ENCODE measurements around the gene CPAMD8.

CPAMD8 gene

DNA sequence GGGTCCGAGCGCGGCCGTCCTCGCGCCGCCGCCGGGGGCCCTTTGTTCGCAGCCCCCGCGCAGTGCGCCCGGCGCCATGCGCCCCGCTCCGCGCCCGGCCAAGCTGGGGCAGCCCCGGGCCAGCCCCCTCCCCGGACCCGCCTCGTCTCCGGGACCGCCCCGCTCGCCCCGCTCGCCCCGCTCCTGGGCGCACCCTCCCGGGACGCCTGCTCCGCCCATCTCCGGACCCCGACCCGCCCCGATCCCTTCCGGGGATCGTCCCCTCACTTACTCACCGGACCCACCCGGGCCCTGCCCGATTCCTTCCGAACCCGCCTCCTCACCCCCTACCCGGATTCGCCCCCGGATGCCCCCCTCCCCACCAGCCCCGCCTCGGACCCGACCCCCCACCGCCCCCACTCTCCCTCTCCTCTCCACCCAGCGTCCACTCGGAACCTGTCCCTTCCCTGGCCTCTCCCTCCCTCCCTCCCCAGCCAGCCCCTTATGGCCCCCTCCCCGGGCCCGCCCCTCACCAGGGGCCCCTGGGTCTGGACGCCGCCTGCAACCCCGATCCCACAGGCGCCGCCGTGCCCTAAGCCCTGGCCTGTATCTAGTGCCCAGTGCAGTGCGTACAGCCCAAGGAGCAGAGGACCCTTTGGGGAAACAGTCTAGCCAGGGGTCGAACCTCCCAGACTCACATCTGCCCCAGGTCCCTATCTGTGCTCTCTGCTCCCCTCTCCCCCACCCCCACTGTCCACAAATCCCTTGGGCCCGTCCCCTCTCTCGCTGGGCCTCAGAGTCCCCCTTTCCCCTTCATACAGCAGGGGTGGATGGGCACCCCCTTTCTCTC is at the start of gene CPAMD8:
TSS of gene CPAMD8 (minus strand) at position 105 of the 829 bp plus-strand sequence. CDS start 168 bp downstream, outside the sequence.
- no peak for DNase-seq

DNA sequence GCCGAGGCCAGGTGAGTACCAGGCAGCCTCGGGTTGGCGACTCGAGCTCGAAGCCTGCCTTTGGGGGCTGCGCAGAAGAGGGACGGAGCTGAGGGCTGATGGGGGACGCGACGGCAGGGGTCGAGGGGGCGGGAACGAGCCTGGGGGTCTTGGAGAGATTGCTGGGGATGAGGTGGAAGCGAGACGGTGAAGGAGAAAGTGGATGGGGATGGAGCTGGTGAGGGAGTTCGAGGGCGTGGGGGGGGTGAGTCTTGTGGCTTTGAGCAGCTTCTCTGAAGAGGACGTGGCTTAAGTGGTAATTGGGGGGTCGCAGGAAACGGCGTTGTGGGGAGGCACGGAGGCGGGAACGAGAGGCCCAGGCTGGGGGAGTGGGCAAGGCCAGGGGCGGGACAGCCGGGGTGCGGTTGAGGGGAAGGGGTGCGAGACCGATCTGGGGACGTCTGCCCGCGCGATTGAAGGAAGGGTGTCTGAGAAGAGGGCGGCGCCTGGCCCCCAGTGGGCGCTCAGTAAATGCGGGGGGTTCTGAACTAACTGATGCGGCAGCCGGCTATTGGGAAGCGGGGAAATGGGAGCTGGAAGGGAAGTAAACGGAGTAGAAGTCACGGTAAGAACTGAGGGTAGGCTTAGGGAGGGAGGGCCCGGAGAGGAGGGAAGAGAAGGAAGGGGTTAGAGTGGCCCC is 49.4 kb upstream of the CPAMD8 start:
- peak; percentile 13 for DNase-seq

DNA sequence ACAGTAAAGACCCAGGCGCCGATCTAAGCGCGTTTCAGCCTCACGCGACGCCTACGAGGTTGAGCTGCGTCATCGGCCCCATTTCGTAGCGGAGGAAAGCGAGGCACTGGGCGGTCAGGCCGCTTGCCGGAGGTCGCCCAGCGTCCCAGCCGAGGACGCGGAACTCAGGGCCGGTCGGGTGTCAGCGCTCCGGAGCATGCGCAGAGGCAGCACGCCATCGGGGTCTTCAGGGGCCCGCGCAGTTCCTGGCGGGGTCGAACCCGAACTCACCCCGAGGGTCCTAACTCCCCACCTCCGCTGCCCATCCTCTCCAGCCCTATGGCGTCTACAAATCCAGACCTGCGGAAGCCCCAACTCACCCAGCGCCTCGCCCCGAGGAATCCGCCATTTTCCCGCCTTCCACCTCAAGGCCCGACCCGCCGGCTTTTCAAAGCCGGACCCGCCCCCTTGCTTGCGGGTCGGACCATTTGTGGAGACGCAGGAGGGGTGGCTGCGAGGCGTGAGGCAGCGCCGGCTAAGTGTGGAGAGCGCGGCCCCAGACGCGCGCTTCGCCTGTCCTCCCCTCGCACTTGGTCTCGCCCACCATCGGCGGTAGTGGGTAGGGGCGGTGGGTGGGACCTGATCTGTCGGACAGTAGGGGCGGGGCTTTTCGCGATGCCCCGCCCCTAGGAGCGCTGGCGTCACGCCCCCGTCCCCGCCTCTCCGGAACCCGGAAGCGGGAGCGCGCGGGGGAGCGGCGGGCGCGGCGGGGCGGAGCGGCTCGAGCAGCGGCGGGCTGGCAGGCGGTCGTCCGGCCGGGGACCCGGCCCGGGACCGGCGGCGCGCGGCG is 48.6 kb upstream of the CPAMD8 start, which contains the start of the genes HAUS8 and MYO9B:
TSS of gene HAUS8 (minus strand) at position 418 of the 829 bp plus-strand sequence. CDS start at position 388, 30 bp downstream.
TSS of gene MYO9B (plus strand) at position 743 of the 829 bp plus-strand sequence. CDS start 25,941 bp downstream, outside the sequence.
- DNase-seq = peak; percentile 93

DNA sequence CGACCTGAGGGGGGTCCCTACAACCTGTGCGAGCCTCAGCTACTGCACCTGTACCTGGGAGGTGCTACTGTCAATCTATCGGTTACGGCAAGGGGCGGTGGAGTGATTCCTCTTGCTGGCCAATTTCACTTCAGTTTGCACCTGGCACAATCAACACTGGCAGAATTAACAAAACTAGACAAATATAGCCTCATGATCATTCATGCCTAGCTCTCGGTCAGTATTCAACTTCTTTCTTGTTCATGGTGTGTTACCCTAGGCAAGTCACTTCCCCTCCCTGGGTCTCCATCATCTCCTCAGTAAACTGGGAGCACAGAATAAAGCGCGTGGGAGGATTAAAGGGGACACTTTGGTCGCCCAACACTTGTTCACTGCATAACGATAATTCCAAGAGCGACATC is 48.0 kb upstream of the CPAMD8 start:
- DNase-seq = no peak

DNA sequence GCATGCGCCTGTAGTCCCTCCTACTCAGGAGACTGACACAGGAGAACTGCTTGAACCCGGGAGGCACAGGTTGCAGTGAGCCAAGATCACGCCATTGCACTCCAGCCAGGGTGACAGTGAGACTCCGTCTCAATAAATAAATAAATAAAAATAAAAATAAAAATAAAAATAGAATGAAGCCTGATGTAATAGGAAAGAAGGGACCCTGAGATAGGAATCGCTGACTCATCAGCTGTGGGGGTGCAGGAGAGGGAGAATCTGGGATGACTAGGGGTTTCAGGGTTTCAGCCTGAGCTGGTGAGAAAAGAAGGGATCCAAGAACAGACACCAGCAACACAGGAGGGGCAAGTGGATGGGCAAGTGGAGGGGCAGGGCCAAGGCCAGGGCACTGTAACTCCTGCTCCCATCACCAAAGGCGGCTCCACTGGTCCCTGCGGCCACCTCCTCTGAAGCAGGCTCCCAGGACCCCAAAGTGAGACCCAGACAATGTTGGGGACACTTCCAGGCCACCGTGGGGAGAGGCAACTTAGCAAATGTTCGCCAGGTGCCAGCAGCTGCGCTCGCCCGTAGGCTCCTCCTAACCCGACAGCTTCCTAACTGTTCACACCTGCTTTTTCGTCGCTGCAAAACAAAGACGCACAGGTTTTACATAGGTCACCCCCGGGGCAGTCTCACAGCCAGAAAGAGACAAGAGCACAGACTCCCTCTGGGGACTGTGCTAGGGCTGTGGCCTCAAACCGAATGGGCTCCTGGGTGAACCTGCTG is 47.4 kb upstream of the CPAMD8 start:
- DNase-seq = no peak

DNA sequence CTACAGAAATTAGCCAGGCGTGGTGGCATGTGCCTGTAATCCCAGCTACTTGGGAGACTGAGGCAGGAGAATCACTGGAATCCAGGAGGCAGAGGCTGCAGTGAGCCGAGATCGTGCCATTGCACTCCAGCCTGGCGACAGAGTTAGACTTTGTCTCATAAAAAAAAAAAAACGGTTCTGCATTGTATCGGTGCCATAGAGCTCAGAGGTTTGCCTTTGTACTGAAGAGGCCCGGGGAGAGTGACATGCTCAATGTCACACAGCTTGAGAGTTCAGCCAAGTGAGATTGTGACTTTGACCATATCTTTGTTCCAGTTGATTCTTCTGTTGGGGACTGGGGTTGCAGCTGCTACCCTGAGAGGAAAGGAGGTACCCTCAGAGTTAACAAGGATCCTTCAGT is 44.3 kb upstream of the CPAMD8 start:
- no peak for DNase-seq

DNA sequence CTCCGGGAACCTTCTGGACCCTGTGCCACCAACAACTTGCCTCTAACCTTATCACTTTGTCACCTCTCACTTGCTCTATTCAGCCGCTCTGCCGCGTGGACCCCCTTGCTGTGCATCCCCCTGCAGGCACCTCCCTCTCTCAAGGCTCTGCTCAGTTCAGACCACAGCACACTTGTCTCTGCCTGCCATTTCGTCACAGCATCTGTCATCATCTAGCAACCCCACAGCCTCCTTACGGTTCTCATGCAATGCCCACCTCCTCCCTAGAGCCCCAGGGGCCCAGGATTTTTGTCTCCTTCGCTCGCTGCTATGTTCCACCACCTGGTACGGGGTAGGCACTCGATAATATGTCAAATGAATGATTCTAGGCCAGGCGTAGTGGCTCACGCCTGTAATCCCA is 43.8 kb upstream of the CPAMD8 start:
- no peak for DNase-seq

DNA sequence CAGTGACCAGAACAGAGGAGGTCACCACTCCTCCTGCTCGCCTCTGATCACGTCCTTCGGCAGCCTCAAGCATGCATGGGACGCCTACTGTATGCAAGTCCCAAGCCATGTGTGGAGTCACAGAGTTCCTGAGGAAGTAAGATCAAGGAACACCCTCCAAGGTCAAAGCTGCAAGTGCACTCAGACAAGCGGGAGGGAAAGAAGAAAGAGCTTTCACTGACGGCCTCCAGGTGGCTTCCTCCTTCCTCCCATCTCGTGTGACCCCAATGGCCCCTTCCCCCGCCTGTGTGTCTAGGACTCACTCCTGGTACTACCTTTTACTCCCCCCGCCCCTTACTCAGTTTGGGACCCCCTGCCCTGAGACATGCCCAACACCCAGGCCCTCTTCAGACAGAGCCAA is 42.6 kb upstream of the CPAMD8 start:
- no peak for DNase-seq

DNA sequence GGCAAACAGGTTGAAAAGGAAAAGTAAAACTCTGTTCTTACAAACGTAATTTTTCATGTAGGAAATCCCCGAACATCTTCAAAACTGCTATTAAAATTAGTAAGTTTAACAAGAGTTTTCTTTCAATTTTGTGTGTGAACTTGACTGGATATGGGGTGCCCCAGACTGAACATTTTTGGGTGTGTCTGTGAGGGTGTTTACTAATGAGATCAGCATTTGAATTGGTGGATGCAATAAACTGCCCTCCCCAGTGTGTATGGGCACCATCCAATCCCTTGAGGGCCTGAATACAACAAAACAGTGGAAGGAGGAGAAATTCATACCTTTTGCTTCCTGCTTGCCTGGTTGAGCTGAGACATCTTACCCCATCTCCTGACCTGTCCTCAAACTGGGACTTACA is 36.8 kb upstream of the CPAMD8 start:
- no peak for DNase-seq

DNA sequence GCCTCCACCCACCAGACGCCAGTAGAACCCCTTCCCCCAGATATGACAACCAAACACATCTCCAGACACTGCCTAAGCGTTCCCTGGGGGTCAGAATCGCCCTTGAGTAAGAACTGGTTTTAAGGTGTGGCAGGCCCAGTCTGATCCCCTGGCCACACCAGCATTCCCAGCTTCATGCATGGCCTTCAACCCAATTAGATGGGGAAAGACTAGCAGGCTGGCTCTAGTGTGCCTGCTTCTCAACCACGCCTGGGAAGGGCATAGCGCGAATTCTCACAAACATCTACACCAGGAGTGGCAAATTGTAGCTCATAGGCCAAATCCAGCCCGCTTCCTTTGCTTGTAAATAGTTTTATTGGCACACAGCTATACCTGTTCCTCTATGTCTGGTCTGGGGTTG is 35.1 kb upstream of the CPAMD8 start:
- DNase-seq = no peak

DNA sequence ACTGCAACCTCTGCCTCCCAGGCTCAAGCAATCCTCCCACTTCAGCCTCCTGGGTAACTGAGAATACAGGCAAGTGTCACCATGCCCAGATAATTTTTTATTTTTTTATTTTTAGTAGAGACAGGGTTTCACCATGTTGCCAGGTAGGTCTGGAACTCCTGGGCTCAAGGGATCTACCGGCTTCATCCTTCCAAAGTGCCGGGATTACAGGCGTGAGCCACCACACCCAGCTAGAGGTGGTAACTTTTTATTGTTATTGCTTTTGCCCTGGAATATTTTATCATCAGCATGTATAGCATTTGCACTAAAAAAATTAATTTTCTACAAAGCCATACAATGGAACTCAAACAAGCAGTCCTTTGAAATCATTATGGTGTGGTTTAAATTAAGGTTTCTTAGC is 34.6 kb upstream of the CPAMD8 start:
- DNase-seq = no peak

DNA sequence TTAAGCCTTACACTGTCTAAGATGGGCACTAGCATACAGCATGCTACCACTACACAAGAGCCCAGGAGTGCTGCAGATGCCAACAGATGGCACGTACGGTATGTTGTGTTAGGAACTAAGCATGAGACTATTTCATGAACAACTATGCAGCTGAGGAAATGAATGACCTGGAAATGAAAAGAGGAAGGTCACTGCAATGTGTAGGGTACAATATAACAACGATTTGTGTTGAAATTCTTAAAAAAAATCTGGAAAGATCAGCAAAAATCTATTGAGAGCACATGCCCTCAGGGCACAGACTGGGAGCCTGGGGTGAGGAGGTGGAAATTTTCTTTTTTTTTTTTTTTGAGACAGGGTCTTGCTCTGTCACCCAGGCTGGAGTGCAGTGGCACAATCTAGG is 34.2 kb upstream of the CPAMD8 start:
- DNase-seq = no peak

DNA sequence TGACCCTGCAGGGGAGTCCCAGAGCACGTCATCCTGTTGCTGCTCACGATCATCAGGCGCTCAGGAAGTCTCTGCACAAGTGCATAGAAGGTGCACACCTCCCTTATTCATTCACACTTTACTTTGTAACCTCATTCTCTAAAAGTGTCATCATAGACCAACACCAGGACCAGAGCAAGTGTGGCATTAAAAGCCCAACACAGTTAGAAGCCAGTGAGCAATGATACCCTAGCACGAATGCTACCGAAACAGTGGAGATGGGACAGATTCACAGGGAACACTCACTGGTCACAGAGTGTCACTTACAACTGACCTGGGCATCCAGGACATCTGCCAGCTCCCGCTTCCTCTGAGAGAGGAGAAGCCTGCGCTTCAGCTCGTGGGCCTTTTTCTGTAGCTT is 31.6 kb upstream of the CPAMD8 start:
- DNase-seq = no peak

DNA sequence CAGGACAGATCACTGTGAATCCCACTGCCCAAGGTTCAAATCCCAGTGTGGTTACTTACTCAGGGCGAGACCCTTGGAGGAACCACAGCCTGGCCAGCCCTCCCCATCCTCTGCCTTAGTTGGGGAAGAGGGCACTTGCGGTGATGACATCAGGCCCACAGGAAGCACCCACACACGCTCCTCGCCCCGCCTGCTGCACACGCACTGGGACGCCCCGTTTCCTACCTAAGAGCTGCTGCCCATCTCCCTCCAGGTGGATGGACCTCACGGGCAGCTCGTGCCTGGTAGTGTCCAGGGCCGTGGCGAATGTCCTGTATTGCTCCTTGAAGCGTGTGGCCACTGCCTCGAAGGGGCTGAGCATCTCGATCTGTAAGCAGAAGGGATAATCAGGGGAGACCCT is 29.0 kb upstream of the CPAMD8 start:
- DNase-seq = no peak

DNA sequence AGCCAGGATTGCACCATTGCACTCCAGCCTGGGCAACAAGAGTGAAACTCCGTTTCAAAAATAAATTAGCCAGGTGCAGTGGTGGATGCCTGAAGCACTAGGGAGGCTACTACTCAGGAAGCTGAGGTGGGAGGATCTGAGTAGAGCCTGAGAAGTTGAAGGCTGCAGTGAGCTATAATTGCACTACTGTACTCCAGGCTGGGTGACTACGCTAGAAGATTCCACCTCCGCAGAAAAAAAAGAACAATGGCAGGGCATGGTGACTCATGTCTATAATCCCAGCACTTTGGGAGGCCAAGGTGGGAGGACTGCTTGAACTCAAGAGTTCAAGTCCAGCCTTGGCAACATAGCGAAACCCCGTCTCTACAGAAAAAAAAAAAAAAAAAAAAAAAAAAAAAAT is 28.1 kb upstream of the CPAMD8 start:
- DNase-seq = no peak

DNA sequence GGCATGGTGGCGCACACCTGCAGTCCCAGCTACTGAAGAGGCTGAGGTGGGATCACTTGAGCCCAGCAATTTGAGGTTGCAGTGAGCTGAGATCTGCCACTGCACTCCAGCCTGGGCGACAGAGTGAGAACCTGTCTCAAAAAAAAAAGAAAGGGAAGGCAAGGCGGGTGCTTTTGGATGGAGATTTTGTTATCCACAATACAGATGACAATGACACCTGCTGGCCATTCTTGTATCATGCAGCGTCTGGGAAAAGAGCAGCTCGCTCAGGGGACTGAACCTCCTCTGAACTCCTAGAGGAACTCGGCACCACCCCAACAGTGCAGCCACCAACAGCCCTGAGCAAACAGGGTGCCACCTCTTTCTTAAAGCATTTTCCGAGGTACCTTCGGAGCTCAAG is 25.8 kb upstream of the CPAMD8 start:
- no peak for DNase-seq

DNA sequence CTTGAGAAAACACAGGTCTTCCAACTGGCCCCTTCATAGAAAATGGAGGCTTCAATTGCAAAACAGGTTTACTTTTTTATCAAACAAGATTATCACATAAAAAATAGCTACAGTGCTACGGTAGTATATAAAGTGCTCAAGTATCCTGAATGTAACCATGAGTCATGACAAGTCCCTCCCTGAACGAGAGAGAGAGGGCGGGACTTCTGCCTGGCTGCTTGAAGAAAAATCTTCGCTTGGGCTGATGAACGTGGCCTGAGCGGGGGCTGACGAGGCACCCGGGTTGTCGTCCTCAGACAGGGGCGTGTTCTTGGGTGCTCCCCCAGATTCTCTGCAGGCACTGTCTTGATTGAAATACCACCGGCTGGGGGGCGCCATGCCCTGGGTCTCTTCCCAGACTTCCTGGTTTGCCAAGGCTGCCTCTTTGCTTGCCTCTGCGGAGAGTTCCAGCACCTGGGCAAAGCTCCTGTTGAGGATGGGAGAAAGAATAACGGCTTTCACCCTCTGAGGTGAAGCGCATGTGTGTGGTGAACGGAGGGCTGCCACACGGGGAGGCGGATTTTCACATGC is 23.2 kb upstream of the CPAMD8 start:
- no peak for DNase-seq

DNA sequence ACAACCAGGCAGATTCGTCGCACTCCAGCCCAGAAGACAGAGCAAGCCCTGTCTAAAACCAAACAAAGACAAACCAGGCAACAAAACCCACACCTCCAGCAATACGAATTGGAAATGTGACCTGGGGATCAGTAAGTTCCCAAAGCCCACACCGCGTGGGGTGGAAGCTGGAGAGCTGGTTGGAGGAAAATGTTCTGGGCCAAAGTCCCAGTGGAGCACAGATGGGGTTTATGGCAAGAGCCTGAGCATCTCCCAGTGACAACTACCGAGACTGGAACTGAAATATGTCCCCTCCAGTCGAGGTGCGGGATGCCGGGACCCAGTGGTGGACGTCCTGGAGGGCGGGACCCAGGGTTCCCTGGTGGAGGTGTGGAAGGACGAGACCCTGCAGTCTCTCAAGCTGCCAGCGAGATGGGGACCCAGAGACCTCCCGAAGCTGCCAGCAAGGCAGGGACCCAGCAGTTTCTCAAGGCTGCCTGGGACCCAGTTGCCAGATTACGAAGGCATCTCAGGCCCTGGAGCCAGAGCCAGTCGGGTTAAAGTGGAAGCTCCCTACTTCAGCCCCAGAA is 22.4 kb upstream of the CPAMD8 start:
- DNase-seq = no peak

DNA sequence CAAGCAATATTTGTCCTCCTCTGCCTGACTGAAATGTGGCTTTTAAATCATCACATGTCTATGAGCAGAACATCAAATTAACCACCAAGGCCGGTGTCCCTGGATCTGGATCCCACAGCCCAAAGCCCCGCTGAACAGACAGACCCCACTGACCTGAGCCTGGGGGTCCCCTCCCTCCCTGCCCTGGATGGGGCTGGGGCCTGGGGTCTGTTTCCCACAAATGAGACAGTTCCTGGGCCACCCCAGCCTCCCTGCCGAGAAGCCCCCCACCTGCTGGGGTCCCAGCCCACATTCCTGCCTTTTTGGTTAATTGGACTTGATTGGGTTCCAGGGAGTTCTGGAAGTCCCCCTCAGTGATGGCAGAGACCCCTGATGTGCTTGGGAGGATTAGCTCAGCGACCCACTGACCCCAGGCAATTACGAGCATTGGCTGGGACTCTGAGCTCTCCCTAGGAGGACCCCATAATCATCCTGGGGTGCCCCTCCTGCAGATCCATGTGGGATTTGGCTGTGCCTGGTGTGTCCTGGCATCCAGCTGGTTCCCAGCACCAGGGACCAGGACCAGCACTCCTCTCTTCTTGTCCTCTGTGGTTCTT is 19.4 kb upstream of the CPAMD8 start:
- no peak for DNase-seq

DNA sequence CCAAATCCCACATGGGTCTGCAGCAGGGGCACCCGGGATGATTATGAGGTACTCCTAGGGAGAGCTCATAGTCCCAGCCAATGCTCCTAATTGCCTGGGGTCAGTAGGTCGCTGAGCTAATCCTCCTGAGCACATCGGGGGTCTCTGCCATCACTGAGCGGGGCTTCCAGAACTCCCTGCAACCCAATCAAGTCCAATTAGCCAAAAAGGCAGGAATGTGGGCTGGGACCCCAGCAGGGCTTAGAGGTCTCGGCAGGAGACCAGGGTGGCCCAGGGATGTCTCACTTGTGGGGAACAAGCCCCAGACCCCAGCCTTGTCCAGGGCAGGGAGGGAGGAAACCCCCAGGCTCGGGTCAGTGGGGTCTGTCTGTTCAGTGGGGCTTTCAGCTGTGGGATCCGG is 17.1 kb upstream of the CPAMD8 start:
- no peak for DNase-seq

DNA sequence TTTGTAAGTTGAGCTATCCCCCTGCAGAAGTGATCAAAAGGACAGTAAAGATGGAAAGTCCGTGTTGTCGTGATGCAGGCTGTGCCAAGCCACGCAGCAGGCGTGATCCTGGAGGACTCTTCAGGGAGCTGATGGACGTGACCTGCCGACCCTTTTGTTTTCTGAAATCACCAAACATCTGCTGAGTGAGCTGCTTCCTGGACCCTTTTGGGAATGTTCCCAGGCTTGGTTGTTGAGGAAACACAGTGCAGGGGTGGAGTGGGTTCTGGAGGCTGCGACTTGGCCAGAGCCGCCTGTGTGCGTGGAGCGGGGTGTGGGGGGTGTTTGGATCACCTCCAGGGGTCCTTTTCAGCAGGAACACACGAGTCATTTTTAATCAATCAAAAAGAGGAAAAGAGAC is 15.4 kb upstream of the CPAMD8 start:
- no peak for DNase-seq
